Glomerular endothelial cell (primary cell): ENCODE measurements around the gene LBHD1. TPM values are rescaled to one million over a fixed set of nuclear protein-coding genes. Genes with fewer than 3 reads are reported as not detected.
"Not testable (repeated sequence)": the region's sequence is repeated elsewhere in the genome, so short reads cannot be mapped to it uniquely, and the experiment has no call there.

ENCODE experiments used
- DNase-seq: peaks from one replicate; pipeline ENCODE4 v3.0.0-alpha.2; 2011; ENCODE audit warnings: low read depth, low spot score; ENCODE audit errors: extremely low read depth
- total RNA-seq: library from RNA; depleted of rRNA; stranded (reverse); fragments of >200 nt; gene quantifications from 2 replicates; pipeline ENCODE4 v1.2.3, GENCODE V29; 2015

Gene LBHD1
- total RNA-seq, 1 donor from 2014 or later: 7.1 TPM

- DNase-seq: peak; percentile 75
Measured at GRCh38 chr11:62621567-62622470, 50.2 kb downstream of the LBHD1 start, which contains the start of gene B3GAT3. B3GAT3 (minus strand) TSS chr11:62621986; CDS start chr11:62621947, 39 bp downstream.

GRCh38 chr11:62621027-62621566 is 51.0 kb downstream of the LBHD1 start:
- DNase-seq: no peak

- DNase-seq: not testable (repeated sequence)
Measured at GRCh38 chr11:62616957-62617356, 55.1 kb downstream of the LBHD1 start.

DNA sequence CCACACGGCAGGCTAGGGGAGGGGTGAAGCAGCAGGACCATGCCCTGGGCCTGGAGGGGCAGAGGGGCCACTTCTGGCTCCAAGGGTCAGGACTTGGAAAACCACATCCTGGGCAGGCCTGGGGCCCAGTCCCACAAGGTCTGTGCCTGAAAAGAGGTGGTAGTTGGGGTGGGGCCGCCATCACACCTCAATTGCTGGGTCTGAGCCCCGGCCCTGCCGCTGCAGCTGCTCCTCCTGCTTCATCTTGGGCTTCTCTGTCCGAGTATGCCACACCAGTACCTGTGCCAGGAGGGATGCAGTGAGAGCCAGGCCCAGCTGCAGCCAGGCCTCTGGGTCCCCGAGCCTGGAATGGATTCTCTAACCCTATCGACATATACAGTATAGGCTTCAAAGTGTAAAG is 56.5 kb downstream of the LBHD1 start:
- no peak for DNase-seq

GRCh38 chr11:62614275-62614674 is 57.8 kb downstream of the LBHD1 start:
- no peak for DNase-seq

DNA sequence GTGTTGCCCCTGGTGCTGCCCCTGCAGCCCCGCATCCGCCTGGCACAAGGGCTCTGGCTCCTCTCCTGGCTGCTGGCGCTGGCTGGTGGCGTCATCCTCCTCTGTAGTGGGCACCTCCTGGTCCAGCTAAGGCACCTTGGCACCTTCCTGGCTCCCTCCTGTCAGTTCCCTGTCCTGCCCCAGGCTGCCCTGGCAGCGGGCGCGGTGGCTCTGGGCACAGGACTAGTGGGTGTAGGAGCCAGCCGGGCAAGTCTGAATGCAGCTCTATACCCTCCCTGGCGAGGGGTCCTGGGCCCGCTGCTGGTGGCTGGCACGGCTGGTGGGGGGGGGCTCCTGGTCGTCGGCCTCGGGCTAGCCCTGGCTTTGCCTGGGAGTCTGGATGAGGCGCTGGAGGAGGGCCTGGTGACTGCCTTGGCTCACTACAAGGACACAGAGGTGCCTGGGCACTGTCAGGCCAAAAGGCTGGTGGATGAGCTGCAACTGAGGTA is 58.7 kb downstream of the LBHD1 start:
- no peak for DNase-seq

Other genes starting within 250 kb of the LBHD1 start
- 562 and 666 TPM in 2 replicates for gene AHNAK, start 125.5 kb downstream of the LBHD1 start, total RNA-seq
- gene EEF1G, start 98.4 kb downstream of the LBHD1 start, total RNA-seq: 1,186 and 1,947 TPM in 2 replicates
- gene TUT1, start 80.7 kb downstream of the LBHD1 start, total RNA-seq: 12.8 and 16.8 TPM in 2 replicates
- 143 and 154 TPM in 2 replicates for gene MTA2, start 70.4 kb downstream of the LBHD1 start, total RNA-seq
- 33.2 and 83.2 TPM in 2 replicates for gene EML3, start 59.5 kb downstream of the LBHD1 start, total RNA-seq
- 1.4 and 2.3 TPM in 2 replicates for gene ROM1, start 59.0 kb downstream of the LBHD1 start, total RNA-seq
- gene B3GAT3, start 50.3 kb downstream of the LBHD1 start, total RNA-seq: 38.3 and 42.5 TPM in 2 replicates
- gene GANAB, start 25.7 kb downstream of the LBHD1 start, total RNA-seq: 295 and 372 TPM in 2 replicates
- gene INTS5, start 19.0 kb downstream of the LBHD1 start, total RNA-seq: 29.0 and 29.5 TPM in 2 replicates
- 49.7 and 56.8 TPM in 2 replicates for gene C11orf98, start 7.1 kb downstream of the LBHD1 start, total RNA-seq
- 2.4 and 2.5 TPM in 2 replicates for gene CSKMT, start 7.0 kb downstream of the LBHD1 start, total RNA-seq
- 7.8 and 9.9 TPM in 2 replicates for gene UQCC3, start 594 bp downstream of the LBHD1 start, total RNA-seq
- gene UBXN1, start 6.8 kb upstream of the LBHD1 start, total RNA-seq: 134 and 162 TPM in 2 replicates
- gene LRRN4CL, start 17.3 kb upstream of the LBHD1 start, total RNA-seq: not detected in 2 replicates
- gene BSCL2, start 35.2 kb upstream of the LBHD1 start, total RNA-seq: 34.8 and 36.4 TPM in 2 replicates
- not detected in 2 replicates for gene GNG3, start 35.4 kb upstream of the LBHD1 start, total RNA-seq
- 13.2 and 23.6 TPM in 2 replicates for gene HNRNPUL2, start 55.2 kb upstream of the LBHD1 start, total RNA-seq
- gene TTC9C, start 56.2 kb upstream of the LBHD1 start, total RNA-seq: 34.9 and 35.2 TPM in 2 replicates
- 7.2 and 12.6 TPM in 2 replicates for gene ZBTB3, start 81.9 kb upstream of the LBHD1 start, total RNA-seq
- 75.5 and 88.6 TPM in 2 replicates for gene POLR2G, start 89.3 kb upstream of the LBHD1 start, total RNA-seq
- 20.6 and 21.8 TPM in 2 replicates for gene TAF6L, start 99.1 kb upstream of the LBHD1 start, total RNA-seq
- 63.9 and 65.4 TPM in 2 replicates for gene TMEM179B, start 115.1 kb upstream of the LBHD1 start, total RNA-seq
- 16.8 and 23.2 TPM in 2 replicates for gene TMEM223, start 119.7 kb upstream of the LBHD1 start, total RNA-seq
- 38.1 and 63.2 TPM in 2 replicates for gene NXF1, start 133.2 kb upstream of the LBHD1 start, total RNA-seq
- gene STX5, start 159.8 kb upstream of the LBHD1 start, total RNA-seq: 36.7 and 37.1 TPM in 2 replicates
- gene TEX54, start 160.6 kb upstream of the LBHD1 start, total RNA-seq: not detected in 2 replicates
- gene WDR74, start 167.3 kb upstream of the LBHD1 start, total RNA-seq: 32.3 and 37.5 TPM in 2 replicates
- 128 and 157 TPM in 2 replicates for gene SLC3A2, start 208.6 kb upstream of the LBHD1 start, total RNA-seq
- not detected in 2 replicates for gene CHRM1, start 249.1 kb upstream of the LBHD1 start, total RNA-seq